SU-DHL-6 (cell line): ENCODE results near the gene ADD1.

ENCODE experiments used
- EZH2phosphoT487 ChIP-seq: fragments of 200-600 bp; sonication (generic), shearing (Covaris generic); conservative IDR thresholded peaks from 2 replicates; pipeline ENCODE4 v1.6.1; 2018; ENCODE audit warnings: mild to moderate bottlenecking, antibody characterized with exemption, low read length, moderate library complexity, mixed read lengths
- TF ChIP-seq, protein P1 (sequence below): fragments of 200-600 bp; sonication (generic); IDR thresholded peaks from one replicate; pipeline ENCODE4 v1.5.1; 2017; ENCODE audit warnings: antibody characterized with exemption, mild to moderate bottlenecking, low read length, moderate library complexity; ENCODE audit not compliant: insufficient read depth, poor library complexity, severe bottlenecking

GRCh38 chr4:2827874-2828751 lies 15.5 kb upstream of the ADD1 start:
- TF ChIP-seq, protein P1, sequence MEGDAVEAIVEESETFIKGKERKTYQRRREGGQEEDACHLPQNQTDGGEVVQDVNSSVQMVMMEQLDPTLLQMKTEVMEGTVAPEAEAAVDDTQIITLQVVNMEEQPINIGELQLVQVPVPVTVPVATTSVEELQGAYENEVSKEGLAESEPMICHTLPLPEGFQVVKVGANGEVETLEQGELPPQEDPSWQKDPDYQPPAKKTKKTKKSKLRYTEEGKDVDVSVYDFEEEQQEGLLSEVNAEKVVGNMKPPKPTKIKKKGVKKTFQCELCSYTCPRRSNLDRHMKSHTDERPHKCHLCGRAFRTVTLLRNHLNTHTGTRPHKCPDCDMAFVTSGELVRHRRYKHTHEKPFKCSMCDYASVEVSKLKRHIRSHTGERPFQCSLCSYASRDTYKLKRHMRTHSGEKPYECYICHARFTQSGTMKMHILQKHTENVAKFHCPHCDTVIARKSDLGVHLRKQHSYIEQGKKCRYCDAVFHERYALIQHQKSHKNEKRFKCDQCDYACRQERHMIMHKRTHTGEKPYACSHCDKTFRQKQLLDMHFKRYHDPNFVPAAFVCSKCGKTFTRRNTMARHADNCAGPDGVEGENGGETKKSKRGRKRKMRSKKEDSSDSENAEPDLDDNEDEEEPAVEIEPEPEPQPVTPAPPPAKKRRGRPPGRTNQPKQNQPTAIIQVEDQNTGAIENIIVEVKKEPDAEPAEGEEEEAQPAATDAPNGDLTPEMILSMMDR = no peak
- no peak for TF ChIP-seq EZH2phosphoT487
